SK-N-MC (cell line): Measurements from ENCODE around the gene STXBP3.

Source experiments
- EZH2 ChIP-seq: fragments of 200-600 bp; sonication (generic); IDR thresholded peaks from one replicate; pipeline ENCODE4 v1.6.1; 2017; ENCODE audit warnings: antibody characterized with exemption
- POLR2AphosphoS5 ChIP-seq: IDR thresholded peaks from 2 replicates; pipeline ENCODE4 v1.6.1; 2012; ENCODE audit warnings: mild to moderate bottlenecking, low read depth, low read length, borderline replicate concordance

DNA sequence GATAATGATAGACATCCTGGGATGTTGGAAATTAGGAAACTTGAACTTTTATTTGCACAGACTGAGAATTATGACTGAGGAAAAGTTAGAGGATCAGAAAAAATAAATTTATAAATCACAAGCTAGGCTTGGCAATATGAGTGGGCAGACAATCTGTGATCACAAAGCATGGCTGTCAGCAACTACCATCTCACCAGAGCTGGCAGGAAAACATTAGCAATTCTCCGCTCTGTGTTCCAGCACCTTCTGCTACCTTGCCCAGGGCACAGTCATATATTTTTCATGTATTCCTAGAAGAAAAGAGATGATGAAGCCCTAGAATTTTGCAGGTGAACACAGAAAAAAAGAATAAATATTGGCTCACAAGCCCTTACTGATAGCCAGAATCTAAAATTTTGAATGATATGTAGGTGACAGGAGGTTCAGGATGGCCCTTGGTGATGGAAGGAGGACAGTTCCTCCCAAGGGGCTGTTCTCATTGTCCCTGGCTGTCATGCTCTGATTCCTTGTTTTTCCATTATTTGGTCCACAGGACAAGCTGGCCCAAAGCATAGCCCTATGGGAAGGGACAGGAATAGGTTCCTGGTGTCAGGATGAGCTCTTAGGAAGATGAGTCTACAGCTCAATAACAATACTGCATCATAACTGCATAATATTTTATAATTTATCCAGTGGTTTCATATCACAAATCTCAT lies 12.2 kb upstream of the STXBP3 start:
- TF ChIP-seq EZH2 (no peak), POLR2AphosphoS5 (no peak)
